ENCODE measurements around the gene DTD1. TPM values are rescaled to one million over a fixed set of nuclear protein-coding genes. Genes with fewer than 3 reads are reported as not detected.
A peak's percentile ranks its signal among the peaks of the same experiment; 100 is the strongest.

The DTD1 gene
- total RNA-seq, 1 experiment from 2014 or later, result 66.2 TPM

- Histone ChIP-seq H3K36me3 (no peaks in the 10 kb centered on the region), H3K9me3 (replicated peaks) (no peaks in the 10 kb centered on the region), H3K27me3 (no peaks in the 10 kb centered on the region), H3K4me1 (no peaks in the 10 kb centered on the region), H3K4me3 (no peak overlapping the region), H3K27ac (no peak overlapping the region)
- DNase-seq, result no peak
These were observed 45.6 kb downstream of the DTD1 start for GRCh38 chr20:18633411-18633810.

DNA sequence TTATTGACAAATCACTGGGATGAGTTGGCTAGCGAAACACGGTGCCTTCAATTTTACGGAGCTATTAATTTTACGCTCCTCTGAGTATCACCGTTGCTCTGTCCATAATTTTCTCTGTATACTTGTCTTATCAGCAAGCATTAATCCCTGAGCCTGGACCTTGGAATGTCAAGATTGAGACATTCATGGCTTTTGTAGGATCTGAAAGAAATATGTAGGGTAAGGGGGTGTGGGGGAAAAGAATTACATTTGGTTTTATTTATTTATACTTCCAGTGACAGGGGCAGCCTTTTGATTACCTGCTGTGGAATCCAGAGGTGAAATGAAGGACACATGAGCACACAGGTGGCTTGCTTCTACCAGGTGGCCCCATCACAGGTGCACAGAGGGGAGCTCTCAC, 46.6 kb downstream of the DTD1 start:
- DNase-seq, result no peak
- no peaks in the 10 kb centered on the region for H3K9me3 ChIP-seq (replicated peaks)
- H3K36me3 ChIP-seq, result no peaks in the 10 kb centered on the region
- H3K4me3 ChIP-seq, result no peak overlapping the region
- H3K4me1 ChIP-seq, result no peaks in the 10 kb centered on the region
- no peak overlapping the region for H3K27ac ChIP-seq
- H3K27me3 ChIP-seq, result no peaks in the 10 kb centered on the region

- Histone ChIP-seq H3K27me3 (no peaks in the 10 kb centered on the region), H3K9me3 (replicated peaks) (no peaks in the 10 kb centered on the region), H3K4me1 (no peaks in the 10 kb centered on the region), H3K36me3 (no peaks in the 10 kb centered on the region), H3K4me3 (no peak overlapping the region), H3K27ac (no peak overlapping the region)
- DNase-seq, result no peak
These were observed 47.5 kb downstream of the DTD1 start for GRCh38 chr20:18635380-18635779.

- no peaks in the 10 kb centered on the region for H3K27me3 ChIP-seq
These were observed 49.4 kb downstream of the DTD1 start for GRCh38 chr20:18637224-18637623.

DNA sequence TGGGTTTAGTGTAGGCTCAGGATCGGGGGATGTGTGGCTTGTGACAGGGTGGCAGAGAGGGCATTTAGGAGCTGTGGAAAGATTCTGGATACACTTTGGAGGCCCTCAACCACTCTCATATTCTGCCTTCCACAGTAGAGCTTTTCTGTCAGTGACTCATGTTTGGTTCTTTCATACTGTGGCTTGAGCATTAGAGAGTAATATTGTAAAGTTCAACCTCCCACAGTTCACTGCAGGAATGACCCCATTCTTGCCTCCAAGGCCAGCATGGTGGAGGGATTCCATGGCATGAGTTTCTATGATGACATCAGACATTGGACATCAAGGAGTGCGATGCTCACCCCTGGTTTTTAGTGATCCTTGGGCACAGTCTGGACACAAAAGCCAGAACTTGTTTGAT, 50.9 kb downstream of the DTD1 start:
- Histone ChIP-seq H3K27ac (no peak overlapping the region), H3K4me1 (no peaks in the 10 kb centered on the region), H3K36me3 (no peaks in the 10 kb centered on the region), H3K27me3 (no peaks in the 10 kb centered on the region), H3K9me3 (replicated peaks) (no peaks in the 10 kb centered on the region), H3K4me3 (no peak overlapping the region)
- DNase-seq, result no peak

More at GRCh38 chr20:18637224-18637623, 49.4 kb downstream of the DTD1 start:
- no peaks in the 10 kb centered on the region for H3K4me1 ChIP-seq
- no peaks in the 10 kb centered on the region for H3K9me3 ChIP-seq (replicated peaks)
- no peak overlapping the region for H3K27ac ChIP-seq
- no peaks in the 10 kb centered on the region for H3K36me3 ChIP-seq
- no peak for DNase-seq
- H3K4me3 ChIP-seq, result no peak overlapping the region

GRCh38 chr20:18639501-18639979, 51.7 kb downstream of the DTD1 start:
- no peak overlapping the region for H3K27ac ChIP-seq
- no peaks in the 10 kb centered on the region for H3K9me3 ChIP-seq (replicated peaks)
- no peaks in the 10 kb centered on the region for H3K36me3 ChIP-seq
- no peak overlapping the region for H3K4me3 ChIP-seq
- no peaks in the 10 kb centered on the region for H3K4me1 ChIP-seq
- no peaks in the 10 kb centered on the region for H3K27me3 ChIP-seq
- peak; percentile 17 to 38 for DNase-seq

GRCh38 chr20:18645196-18645745, 57.4 kb downstream of the DTD1 start:
- Histone ChIP-seq H3K36me3 (no peaks in the 10 kb centered on the region), H3K27ac (no peak overlapping the region), H3K4me1 (peaks cover 5% of the 10 kb centered on the region; the same call in 1 of the 2 replicates), H3K9me3 (replicated peaks) (no peaks in the 10 kb centered on the region), H3K27me3 (no peaks in the 10 kb centered on the region), H3K4me3 (no peak overlapping the region)
- no peak for DNase-seq

DNA sequence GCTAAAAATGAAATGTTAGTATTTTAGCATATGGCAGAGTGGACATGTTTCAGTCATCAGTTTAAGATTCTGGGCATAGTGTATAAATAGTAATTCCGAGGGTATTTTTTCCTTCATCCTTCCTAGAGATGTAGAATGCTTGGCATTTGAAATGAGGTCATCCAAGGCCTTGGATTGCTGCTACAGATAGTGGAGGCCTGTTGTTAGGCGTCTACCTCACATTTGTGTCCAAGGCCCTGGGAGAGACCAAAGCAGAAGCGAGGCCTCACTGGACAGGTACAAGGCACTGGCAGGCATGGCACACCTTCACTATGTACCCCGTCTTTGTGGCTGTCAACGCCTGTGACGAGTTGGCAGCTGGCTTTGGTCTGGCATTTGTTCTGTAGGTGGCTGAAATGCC, 58.0 kb downstream of the DTD1 start:
- H3K27ac ChIP-seq, result no peak overlapping the region
- no peak overlapping the region for H3K4me3 ChIP-seq
- H3K36me3 ChIP-seq, result peaks cover 2% of the 10 kb centered on the region; the same call in 1 of the 2 replicates
- peaks cover 5% of the 10 kb centered on the region; the same call in 1 of the 2 replicates for H3K4me1 ChIP-seq
- no peaks in the 10 kb centered on the region for H3K9me3 ChIP-seq (replicated peaks)
- no peak for DNase-seq
- no peaks in the 10 kb centered on the region for H3K27me3 ChIP-seq

GRCh38 chr20:18647777-18648176, 59.9 kb downstream of the DTD1 start:
- Histone ChIP-seq H3K36me3 (peaks cover 2% of the 10 kb centered on the region; the same call in 1 of the 2 replicates), H3K27ac (no peak overlapping the region), H3K27me3 (no peaks in the 10 kb centered on the region), H3K4me1 (peaks cover 5% of the 10 kb centered on the region; the same call in 1 of the 2 replicates), H3K4me3 (no peak overlapping the region), H3K9me3 (replicated peaks) (no peaks in the 10 kb centered on the region)
- DNase-seq, result no peak

DNA sequence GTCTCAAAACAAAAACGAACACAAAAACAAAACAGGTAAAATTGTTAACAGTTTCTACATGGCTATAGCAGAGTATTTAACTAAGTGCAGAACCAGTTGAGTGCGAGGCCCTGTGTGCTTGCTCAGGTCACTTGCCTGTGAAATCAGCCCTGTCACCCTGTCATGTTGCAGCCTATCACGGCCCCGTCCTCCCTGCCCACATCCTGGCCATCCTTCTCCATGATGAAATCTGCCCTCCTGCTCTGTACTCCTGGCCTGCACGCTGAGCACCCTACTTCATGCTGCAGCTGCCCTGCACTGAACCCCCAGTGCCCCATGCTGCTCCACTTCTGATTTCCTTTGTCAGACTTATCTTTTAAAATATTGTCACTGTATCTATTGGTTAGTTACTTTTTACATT, 62.4 kb downstream of the DTD1 start:
- Histone ChIP-seq H3K9me3 (replicated peaks) (no peaks in the 10 kb centered on the region), H3K4me3 (no peak overlapping the region), H3K27me3 (no peaks in the 10 kb centered on the region), H3K4me1 (peaks cover 4% of the 10 kb centered on the region; the same call in 1 of the 2 replicates), H3K36me3 (peaks cover 2% of the 10 kb centered on the region; the same call in 1 of the 2 replicates), H3K27ac (no peak overlapping the region)
- no peak for DNase-seq

DNA sequence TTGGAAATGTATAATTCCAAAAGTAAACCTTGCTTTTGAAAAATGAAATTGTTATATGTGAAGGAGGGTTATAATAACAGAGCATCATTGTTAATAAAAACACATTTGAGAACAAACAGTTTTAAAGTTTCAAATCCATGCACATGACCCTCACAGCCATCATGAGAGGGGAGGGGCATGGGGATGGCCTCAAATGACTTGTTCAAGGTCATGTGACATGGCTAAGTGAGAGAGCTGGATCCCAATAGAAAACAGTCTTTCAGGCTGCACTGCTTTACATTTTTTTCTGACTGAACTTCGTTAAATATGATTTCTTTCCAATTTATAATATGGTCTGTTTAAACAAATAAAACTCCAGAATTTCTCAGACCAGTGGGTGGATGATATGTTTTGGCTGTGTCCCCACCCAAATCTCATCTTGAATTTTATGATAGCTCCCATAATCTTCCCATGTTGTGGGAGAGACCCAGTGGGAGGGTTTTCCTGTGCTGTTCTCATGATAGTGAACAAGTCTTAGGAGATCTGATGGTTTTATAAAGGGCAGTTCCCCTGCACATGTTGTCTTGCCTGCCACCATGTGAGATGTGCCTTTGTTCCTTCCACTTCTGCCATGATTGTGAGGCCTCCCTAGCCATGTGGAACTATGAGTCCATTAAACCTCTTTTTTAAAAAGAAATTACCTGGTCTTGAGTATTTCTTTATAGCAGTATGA, 66.0 kb downstream of the DTD1 start:
- no peak for DNase-seq

GRCh38 chr20:18654448-18654773, 66.6 kb downstream of the DTD1 start:
- no peaks in the 10 kb centered on the region for H3K27me3 ChIP-seq
- no peaks in the 10 kb centered on the region for H3K9me3 ChIP-seq (replicated peaks)
- H3K36me3 ChIP-seq, result peaks cover 2% of the 10 kb centered on the region; the same call in 1 of the 2 replicates
- no peak overlapping the region for H3K27ac ChIP-seq
- H3K4me1 ChIP-seq, result no peaks in the 10 kb centered on the region
- H3K4me3 ChIP-seq, result no peak overlapping the region
- no peak for DNase-seq

More for the DNA sequence above, 66.0 kb downstream of the DTD1 start:
- no peak overlapping the region for H3K4me3 ChIP-seq
- H3K27me3 ChIP-seq, result no peaks in the 10 kb centered on the region
- H3K9me3 ChIP-seq (replicated peaks), result no peaks in the 10 kb centered on the region
- H3K36me3 ChIP-seq, result peaks cover 2% of the 10 kb centered on the region; the same call in 1 of the 2 replicates
- no peaks in the 10 kb centered on the region for H3K4me1 ChIP-seq
- H3K27ac ChIP-seq, result no peak overlapping the region

- DNase-seq, result no peak
- H3K27me3 ChIP-seq, result no peaks in the 10 kb centered on the region
- H3K9me3 ChIP-seq (replicated peaks), result no peaks in the 10 kb centered on the region
- no peak overlapping the region for H3K27ac ChIP-seq
- no peaks in the 10 kb centered on the region for H3K4me1 ChIP-seq
- no peaks in the 10 kb centered on the region for H3K36me3 ChIP-seq
- H3K4me3 ChIP-seq, result no peak overlapping the region
These were observed 69.7 kb downstream of the DTD1 start for GRCh38 chr20:18657575-18657974.

GRCh38 chr20:18662279-18663040, 74.6 kb downstream of the DTD1 start:
- no peak overlapping the region for H3K4me3 ChIP-seq
- H3K9me3 ChIP-seq (replicated peaks), result no peaks in the 10 kb centered on the region
- no peaks in the 10 kb centered on the region for H3K36me3 ChIP-seq

DNA sequence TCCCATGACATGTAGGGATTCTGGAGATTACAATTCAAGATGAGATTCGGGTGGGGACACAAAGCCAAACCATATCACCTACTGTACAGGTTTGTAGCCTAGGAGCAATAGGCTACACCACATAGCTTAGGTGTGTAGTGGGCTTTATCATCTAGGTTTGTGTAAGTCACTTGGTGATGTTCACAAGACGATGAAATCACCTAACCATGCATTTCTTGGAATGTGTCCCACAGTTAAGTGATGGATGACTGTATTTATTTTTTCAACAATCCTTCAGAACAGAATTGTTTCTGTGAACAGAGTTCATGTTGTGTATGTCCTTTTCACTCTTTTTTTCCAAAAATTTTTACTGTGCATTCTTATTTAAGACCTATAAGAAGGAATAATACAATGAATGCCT, 76.1 kb downstream of the DTD1 start:
- DNase-seq, result no peak

More at GRCh38 chr20:18662279-18663040, 74.6 kb downstream of the DTD1 start:
- H3K27ac ChIP-seq, result no peak overlapping the region
- no peak for DNase-seq
- no peaks in the 10 kb centered on the region for H3K27me3 ChIP-seq
- H3K4me1 ChIP-seq, result no peaks in the 10 kb centered on the region

More for the DNA sequence above, 76.1 kb downstream of the DTD1 start:
- H3K4me3 ChIP-seq, result no peak overlapping the region
- H3K27ac ChIP-seq, result no peak overlapping the region
- H3K36me3 ChIP-seq, result no peaks in the 10 kb centered on the region
- no peaks in the 10 kb centered on the region for H3K9me3 ChIP-seq (replicated peaks)
- no peaks in the 10 kb centered on the region for H3K27me3 ChIP-seq
- H3K4me1 ChIP-seq, result no peaks in the 10 kb centered on the region

Data from SJCRH30 (cell line).